Stromal cell of bone marrow (primary cell): Measurements from ENCODE around the gene MROH7.
A peak's percentile ranks its signal among the peaks of the same experiment; 100 is the strongest.
"Not testable (repeated sequence)": the region's sequence is repeated elsewhere in the genome, so short reads cannot be mapped to it uniquely, and the experiment has no call there.

Experiments
- DNase-seq: peaks from one replicate; pipeline ENCODE4 v3.0.0-alpha.2; 2012; ENCODE audit warnings: low read depth

MROH7 gene

DNA sequence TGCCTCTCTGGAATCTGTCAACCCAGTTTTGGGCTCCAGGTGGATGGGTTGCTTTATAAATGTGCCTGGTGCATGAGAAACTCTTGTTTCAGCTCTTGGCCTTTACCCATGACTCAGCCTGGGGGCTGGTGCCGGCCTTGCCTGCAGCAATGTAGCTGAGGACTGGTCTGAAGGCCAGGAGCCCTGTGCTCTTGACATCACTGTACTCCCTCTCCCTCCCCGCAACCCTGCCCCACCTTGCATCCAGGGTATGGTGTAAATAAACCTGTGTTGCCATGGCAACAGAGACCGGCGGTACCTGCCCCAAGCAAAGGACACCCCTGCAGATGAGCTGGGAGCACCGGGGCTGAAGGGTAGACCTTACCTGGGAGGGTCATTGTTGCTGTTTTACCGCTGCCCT lies 31.5 kb upstream of the MROH7 start:
- no peak for DNase-seq

- no peak for DNase-seq
Measured at GRCh38 chr1:54610601-54611580, 30.7 kb upstream of the MROH7 start.

DNA sequence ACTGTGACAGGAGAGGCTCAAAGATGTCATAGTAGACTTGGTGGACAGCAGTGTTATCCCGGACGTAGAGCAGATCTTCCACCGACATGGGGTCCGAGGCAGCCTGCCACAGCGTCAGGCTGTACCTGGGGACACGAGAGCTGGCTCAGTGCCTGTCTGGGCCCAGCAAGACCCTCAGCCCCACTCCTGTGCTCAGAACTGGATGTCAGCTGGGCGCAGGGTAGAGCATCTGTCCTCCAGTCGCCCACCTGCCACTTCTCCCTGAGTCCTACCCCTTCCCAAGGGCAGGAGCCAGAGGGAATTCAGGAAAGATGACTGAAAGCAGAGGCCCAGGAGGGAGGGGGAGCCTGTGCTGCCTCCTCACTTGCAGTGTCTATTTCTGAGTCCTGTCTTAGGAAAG lies 30.0 kb upstream of the MROH7 start:
- no peak for DNase-seq

GRCh38 chr1:54614024-54614423 lies 27.6 kb upstream of the MROH7 start:
- DNase-seq, result no peak

GRCh38 chr1:54614563-54614962 lies 27.0 kb upstream of the MROH7 start:
- DNase-seq, result no peak

GRCh38 chr1:54615531-54616279 lies 25.9 kb upstream of the MROH7 start:
- DNase-seq, result no peak

GRCh38 chr1:54619749-54620148 lies 21.8 kb upstream of the MROH7 start:
- DNase-seq, result no peak

- DNase-seq, result no peak
Measured at GRCh38 chr1:54623216-54624007, 18.2 kb upstream of the MROH7 start, which contains the start of gene FAM151A. TSS of gene FAM151A (minus strand) at chr1:54623525. CDS start at chr1:54623395, 130 bp downstream.

DNA sequence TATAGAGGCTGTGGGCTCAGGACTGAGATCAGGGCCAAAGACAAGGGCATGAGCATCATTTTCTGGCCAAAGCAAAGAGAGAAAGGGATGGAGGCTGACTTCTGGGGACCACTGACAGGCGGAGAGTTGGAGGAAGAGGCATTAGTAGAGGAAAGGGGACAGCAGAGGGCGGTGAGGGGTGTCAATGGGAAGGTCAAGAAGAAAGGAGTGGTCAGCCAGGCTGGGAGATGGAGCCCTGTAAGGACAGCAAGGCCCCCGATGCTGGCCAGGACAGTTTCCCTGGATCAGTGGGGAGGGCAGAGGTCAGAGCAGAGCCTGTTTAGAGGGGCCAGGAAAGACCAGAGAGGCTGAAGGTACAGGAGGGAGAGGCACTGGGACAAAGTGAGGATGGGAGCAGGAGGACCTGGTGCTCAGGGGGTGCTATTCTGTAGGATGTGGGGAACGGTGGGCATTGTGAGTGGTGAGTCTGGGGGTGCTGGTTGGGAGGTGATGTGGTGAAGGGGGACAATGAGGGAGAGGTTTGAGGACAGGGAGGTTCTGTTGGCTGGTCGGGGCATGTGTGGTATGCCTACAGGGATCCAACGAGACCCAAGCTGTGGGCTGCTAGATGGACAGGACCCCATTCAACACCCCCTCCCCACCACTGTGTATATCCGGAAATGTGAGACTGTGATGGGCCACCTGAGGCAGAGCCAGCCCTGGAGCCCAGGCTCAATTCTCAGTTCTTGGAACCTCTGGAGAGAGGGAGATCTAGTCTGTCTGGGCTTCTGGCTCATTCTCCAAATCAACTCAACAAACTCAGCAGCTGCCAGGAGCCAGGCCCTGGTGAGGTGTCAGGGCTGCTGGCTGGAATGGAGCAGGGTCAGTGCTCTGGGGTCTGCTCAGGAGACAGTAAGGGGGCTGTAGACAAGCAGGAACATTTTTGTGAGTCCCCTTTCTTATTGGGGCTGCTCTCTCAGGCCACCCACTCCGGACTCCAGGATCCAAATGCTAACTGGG lies 16.8 kb upstream of the MROH7 start:
- DNase-seq, result no peak

GRCh38 chr1:54627196-54627595 lies 14.4 kb upstream of the MROH7 start:
- no peak for DNase-seq

DNA sequence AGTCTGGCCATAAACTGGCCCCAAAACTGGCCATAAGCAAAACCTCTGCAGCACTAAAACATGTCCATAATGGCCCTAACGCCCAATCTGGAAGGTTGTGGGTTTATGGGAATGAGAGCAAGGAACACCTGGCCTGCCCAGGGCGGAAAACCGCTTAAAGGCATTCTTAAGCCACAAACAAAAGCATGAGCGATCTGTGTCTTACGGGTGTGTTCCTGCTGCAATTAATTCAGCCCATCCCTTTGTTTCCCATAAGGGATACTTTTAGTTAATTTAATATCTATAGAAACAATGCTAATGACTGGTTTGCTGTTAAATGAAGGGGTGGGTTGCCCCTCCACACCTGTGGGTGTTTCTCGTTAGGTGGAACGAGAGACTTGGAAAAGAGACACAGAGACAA lies 5.8 kb upstream of the MROH7 start:
- not testable (repeated sequence) for DNase-seq

- not testable (repeated sequence) for DNase-seq
Measured at GRCh38 chr1:54636461-54637446, 4.8 kb upstream of the MROH7 start.

GRCh38 chr1:54640361-54640760 lies 1.2 kb upstream of the MROH7 start:
- DNase-seq, result no peak

DNA sequence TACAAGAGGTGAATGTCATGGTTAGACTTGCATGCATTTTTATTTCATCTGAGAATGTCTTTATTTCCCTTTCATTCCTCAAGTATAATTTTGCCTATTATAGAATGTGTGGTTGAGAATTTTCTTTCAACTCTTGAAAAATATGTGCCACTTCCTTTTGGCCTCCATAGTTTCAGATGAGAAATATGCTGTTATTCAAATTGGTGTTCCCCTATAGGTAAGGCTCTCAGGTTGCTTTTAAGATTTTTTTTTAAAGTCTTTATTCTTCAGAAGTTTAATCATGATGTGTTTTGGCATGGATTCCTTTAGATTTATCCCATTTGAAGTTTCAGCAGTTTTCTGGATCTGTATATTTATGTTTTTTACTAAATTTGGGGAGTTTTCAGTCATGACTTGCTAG lies 2.1 kb downstream of the MROH7 start:
- no peak for DNase-seq

DNA sequence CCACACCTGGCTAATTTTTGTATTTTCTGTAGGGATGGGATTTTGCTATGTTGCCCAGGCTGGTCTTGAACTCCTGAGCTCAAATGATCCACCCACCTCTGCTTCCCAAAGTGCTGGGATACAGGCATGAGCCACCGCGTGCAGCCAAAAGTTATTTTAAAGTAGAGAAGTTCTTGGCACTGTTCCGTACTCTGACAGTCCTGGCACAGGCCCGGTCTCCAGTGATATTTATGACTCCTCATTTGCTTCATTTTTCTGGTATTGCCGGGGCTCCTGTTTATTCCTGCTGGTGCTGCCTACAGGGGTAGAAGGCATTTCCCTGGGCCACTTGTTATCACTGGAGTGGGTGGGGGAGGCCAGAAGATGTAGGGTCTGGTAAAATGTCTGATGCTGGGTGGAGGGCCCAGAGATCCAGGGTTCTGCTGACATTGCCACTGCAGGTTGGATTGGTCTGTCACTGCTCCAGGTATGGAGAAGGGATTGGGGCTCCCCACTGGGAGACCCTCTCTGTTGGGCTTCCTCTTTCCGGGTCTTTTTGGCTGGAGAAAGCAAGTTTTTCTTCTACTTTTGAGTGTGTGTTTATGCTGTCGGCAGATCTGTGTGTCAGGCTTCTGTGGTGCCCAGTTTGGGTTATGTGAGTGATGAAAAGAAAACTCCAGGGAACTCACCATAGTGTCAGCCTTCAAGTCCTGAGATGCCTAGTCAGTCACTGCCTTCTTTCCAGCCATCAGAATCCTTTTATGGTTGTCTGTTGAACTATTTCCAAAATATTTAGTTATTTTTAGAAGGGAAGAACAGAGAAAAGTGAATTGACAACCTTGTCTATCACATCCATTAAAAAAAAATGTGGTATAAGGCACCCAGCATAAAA lies 4.5 kb downstream of the MROH7 start:
- DNase-seq, result peak; percentile 35

- no peak for DNase-seq
Measured at GRCh38 chr1:54649130-54649898, 7.7 kb downstream of the MROH7 start.

DNA sequence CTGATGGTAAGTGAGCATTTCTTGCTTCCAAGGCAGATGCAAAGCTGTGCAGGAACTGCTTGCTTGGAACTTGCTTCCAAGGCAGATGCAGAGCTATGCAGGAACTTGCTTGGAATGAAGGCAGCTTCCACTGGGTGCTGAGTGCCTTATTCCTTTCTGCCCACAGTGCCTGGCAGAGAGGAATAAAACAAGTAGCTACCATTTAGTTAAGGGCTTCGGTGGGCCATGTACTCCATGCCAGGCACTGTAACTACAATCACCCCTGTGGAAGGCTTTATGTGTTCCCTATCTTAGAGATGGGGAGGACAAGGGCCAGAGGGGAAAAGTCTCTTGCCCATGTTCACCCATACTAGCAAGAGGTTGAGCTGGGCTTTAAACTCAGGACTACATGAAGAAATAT lies 8.3 kb downstream of the MROH7 start:
- no peak for DNase-seq

DNA sequence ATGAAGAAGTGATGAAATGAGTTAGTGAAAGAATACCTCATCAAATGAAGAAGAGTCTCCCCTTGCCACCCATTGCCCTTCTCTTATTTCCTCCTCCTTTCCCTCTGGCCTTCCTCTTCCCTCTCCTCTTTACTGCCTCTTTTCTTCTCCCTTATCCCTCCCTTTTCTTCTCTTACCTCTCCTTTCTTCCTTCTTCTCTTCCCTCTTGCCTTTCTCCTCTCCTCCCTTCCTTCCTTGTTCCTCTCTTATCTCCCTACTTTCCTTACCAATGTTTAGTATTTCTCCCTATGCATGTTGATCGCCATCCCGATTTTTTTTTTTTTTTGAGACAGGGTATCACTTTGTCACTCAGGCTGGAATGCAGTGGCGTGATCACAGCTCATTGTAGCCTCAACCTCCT lies 8.8 kb downstream of the MROH7 start:
- DNase-seq, result no peak
